GM21723 (cell line): ENCODE data around the gene MOB2.

ENCODE experiments used
- ATAC-seq: cut with Tn5 transposase; IDR thresholded peaks from one replicate; pipeline ENCODE4 v1.9.1; 2021; ENCODE audit warnings: mild to moderate bottlenecking, moderate library complexity; ENCODE audit not compliant: unreplicated experiment

MOB2 gene

DNA sequence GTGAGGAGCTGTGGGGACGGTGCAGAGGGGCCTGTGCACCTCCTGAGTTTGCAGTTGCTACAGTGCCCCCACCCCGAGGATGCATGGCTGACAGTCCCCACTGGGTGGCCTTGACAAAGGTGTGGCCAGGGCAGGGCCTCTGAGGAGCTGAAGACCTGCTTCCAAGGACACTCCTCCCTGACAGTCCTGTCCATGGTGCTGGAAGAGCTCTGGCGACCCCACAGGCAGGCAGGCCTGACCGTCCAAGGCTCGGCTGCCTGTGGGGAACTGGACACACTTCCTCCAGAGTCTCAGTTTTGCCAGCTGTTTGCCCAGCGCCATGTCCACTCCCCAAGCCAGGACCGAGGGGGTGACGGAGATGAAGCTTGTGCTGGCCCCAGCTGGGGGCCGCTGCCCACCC is 64.1 kb downstream of the MOB2 start:
- ATAC-seq = no peak

- no peak for ATAC-seq
Measured at GRCh38 chr11:1421291-1421690, 65.3 kb downstream of the MOB2 start.

DNA sequence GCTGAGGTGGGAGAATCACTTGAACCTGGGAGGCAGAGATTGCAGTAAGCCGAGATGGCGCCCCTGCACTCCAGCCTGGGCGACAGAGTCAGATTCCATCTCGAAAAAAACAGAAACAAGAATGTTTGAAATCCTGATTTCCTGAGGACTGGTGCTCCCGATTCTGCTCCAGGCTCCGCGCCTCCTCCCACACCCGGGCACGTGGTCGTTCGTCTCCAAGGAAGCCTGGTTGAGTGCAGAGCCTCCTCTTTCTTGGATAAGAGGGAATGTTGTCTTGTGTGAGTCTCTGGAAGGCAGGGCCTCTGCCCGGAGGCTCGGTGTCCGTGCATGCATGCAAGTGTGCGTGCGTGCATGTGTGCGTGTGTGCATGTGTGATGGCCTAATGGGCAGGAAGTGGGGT is 66.8 kb downstream of the MOB2 start:
- no peak for ATAC-seq
